NOMO-1 (cell line): ENCODE data around the gene KLF5.
A peak's percentile ranks its signal among the peaks of the same experiment; 100 is the strongest.

Source experiments
- DNase-seq, 2 experiments: peaks; one replicate each; lab custom pipeline; 2025; ENCODE audit not compliant: unreplicated experiment in 2 of 2; lab: John Stamatoyannopoulos, UW

The KLF5 gene

DNA sequence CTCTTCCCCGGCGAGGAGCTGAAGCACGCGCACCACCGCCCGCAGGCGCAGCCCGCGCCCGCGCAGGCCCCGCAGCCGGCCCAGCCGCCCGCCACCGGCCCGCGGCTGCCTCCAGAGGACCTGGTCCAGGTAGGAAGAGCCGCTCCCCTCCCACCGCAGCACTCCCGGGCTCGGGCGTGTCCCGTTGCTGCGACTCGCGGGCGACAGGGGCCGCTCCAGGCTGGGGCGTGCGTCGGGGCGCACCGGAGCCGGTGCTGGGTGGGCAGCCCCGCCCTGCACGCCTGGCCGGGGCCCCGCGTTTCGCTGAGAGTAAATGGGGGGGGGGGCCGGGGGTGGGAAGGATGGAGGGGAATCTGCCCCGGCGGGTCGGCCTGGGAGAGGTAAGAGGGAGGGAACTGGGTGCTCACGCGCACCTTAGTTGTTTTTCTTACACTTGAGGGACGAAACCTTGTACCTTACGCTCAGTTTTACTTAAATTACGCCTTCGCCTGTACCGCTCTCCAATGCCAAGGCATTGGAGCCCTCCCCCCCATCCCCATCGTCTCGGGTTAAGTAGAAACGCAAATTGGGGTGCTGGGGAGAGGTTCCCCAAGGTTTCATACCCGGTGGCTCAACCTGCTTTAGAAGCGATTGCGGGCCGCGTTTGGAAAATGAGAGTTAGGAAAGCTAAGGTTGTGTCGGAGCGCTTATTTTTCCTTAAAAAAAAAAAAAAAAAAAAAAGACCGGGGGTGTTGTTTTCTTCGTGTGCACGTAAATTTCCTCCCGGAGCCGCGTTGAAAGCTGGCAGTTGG is 850 bp downstream of the KLF5 start:
- peak in 1 of 2 experiments; percentile 13 for DNase-seq

DNA sequence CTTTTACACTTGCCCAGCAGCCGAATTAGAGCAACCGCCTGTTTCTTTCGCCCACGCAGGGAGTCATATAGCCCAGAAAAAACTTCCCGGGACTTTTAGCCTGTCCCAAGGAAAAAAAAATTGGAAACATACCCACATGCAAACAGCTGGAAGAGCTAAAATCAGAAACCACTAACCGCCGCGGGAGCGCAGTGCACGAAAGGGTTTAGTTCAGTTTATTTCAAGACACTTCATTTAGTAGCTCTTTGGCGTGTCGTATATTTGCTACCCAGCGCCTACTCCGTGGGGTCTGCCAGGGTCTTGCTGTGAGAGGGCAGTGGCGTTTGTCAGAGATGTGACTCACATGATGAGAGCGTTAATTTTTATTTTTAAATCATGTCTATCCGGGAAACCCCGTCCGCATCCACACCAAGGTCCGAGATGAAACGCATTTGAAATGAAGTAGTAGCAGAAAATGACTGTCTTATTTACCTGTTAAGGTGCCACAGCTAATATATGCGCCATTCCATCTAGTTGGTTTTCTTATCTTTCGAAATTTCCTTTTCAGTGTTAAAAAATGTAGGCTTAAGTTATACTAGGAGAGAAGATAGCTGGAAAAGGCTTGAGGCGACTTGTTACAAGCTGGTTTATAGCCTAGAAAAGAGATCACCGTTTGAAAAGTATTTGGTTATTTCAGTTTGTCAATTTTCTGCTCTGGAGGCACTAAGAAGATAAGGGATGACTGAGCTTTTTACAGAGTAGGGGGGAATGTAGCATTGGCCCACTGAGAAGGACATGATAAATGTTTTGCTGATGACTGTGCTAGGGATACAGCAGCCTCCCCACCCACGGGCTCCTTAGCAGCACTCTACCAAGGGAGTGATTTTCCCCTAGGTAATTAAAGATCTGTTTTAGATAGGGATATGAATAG is 1.7 kb downstream of the KLF5 start:
- DNase-seq: no peak

- no peak for DNase-seq
Observed at GRCh38 chr13:73061473-73061872, 2.7 kb downstream of the KLF5 start.

- no peak for DNase-seq
Observed at GRCh38 chr13:73061876-73062275, 3.1 kb downstream of the KLF5 start.

DNA sequence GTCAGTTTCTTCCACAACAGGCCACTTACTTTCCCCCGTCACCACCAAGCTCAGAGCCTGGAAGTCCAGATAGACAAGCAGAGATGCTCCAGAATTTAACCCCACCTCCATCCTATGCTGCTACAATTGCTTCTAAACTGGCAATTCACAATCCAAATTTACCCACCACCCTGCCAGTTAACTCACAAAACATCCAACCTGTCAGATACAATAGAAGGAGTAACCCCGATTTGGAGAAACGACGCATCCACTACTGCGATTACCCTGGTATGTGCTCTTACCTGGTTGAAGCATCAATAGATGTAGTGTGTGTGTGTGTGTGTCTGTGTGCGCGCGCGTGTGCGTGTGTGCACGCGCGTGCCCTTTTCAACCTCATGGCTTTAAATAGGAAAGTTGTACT is 3.7 kb downstream of the KLF5 start:
- DNase-seq: no peak

DNA sequence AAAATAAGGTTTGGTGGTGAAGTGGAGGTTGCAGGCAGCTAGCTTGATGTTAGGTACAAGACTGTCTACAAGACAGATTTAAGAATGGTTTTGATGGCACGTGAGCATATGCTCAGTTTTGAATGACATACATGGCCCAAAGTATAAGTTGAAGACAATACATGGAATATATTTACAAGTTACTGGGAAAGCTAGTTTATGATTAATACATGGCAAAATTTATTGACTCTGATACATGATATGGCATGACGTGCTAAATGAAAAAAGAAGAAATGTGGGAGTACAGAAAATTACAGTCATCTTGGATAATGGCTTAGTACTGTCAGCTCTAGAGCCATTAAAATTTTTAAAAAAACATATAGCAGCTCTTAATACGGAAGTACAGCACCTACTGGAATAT is 4.4 kb downstream of the KLF5 start:
- DNase-seq: no peak

DNA sequence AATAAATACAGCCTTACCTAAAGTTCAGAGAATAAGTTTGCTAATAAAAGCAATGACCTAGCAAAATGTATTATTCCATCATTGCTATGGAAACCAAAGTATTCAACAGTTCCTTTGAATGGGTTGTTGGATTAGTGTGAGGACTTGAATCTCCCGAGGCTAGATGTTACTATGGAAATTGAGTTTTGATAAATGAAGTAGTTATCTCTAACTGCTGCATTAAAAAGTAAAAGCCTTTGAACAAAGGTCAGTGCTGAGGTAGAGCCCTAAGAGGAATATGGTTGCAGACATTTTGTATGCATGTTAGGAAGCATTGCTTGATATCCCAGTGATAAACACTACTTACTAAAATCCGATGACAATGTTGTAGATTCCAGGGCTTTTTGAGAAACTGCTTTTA is 6.2 kb downstream of the KLF5 start:
- DNase-seq: no peak

DNA sequence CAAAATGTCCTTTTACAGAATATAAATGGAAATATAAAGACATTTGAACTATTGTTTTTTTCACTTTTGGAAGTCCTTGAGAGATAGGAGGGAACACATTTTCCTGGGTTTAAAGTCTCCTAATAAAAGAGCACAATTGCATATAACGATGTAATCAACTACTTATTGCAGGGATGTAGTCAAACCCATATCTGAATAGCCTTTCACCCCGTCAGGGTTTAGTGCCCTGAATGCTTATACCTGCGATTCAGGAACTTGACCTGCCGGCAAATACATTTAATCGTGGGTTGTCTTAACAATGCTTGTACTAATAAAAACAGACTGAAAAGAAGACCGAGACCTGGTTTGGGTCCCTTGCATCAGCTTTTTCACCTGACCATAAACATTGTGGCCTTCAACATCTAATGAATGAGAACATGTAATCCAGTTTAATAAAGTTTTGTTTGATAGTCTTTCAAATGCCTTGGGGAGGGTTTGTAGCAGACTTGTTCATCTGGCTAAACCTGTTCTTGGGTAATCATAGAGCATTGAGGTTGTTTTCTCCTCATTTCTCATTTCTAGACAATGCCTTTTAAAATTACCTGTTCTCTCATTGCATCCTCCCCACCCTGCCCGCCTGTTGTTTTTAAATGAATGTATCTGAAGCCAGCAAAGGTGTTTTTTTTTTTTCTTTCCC is 7.0 kb downstream of the KLF5 start:
- DNase-seq: no peak

DNA sequence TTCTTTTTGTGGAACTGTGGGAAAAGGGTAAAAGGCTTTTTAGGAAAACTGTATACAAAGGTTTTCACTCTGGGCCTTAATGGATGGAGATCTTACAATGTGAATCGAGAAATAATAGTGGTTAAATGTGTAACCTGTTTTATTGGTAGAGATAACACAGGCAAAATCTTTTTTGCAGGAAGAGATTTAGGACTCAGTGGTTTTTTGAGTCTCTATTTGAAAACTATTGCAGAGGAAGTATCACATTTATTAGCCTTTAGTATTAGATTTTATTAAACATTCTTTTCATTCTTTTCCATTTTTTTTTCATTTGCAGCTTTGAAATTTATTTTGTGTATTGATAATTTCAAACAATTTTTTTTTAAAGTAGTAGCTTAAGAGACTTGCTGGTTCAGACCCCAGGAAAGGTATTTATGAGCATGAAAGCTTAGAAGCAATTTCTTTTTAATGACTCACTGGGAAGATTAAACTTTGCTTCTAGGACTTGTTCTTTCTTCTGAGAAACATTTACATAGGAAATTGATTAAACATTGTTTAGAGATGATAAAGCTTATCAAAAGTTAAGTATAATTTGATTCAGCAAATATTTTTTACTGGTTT is 10.5 kb downstream of the KLF5 start:
- no peak for DNase-seq

DNA sequence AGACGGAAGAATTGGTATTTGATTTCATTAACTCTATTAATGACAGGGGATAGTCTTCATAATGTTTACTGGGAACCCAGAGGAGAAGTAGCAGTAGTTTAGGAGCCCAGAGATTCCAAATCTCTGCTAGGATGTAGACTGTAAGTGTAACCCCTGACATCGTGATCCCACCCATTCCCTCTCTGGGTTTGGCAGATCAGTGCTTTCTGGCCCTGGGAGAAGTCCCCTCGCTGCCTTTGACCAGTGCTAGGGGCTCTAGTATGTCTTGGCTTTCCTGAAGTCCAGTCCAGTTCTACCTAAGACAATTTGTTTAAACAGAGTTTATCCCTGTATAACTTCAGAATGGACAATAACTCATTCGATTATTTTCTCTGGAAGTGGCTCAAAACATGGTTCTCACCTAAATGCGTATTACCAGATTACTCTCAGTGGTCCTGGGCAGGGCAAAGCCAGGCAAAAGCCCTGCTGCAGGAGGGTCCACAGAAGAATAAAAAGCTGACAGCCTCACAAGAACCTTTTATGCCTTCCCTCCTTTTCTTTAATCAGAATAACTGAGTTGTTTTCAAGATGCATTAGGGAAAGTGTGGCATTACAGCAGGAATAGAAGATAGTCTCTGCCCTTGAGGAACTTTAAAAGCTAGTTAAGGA is 11.8 kb downstream of the KLF5 start:
- DNase-seq: no peak

DNA sequence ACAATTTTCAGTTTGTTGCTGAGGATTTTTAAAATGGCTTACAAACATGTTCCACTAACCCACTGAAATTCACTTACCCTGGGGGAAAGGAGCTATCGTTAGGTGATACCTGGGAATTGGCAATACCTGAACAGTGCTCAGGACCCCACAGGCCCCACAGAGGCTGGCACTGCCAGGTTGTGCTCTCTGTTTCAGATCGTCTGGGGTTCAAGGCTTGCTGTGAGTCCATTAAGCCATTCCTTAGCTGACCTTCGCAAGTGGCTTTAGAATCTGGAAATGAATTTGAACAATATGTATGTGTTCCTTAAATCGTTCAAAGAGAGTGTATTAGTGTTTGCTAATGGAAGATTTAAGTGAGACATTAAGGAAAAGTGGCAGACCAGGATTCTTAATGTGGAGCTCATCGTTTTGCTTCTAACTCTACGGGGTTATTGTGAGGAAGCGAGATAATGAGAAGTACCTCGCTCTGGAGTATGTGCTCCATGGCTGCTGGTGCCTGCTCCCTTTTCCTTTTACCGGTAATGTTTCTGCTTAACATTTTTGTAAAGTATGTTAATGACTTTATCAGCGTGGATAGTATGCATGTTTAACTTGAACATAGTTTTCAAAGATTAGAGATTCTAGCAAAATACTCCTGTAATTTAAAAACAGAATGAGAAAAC is 13.6 kb downstream of the KLF5 start:
- no peak for DNase-seq

GRCh38 chr13:73073050-73073449 is 14.2 kb downstream of the KLF5 start:
- no peak for DNase-seq

DNA sequence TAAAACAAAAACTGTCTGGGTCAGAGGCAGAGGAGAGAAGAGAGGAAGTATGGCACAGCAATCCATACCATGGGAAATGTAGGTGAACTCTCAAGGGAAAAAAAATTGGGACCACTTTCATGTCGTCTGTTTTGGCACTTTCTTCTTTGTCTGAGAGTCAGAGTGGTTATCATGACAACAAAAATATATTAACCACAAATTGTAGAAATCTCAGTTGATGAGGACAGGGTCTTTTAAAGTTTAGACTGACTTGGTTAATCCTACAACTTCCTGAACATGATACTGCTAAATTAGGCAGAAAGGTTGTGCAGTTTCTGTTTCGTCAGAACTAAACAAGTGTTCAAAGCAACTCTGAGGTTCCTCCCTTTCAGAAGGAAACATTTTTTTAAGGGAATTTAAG is 15.2 kb downstream of the KLF5 start:
- peak in 1 of 2 experiments; percentile 58 for DNase-seq

- DNase-seq: no peak
Observed at GRCh38 chr13:73074926-73075325, 16.1 kb downstream of the KLF5 start.

- no peak for DNase-seq
Observed at GRCh38 chr13:73075546-73075945, 16.7 kb downstream of the KLF5 start.

GRCh38 chr13:73075954-73076353 is 17.1 kb downstream of the KLF5 start:
- no peak for DNase-seq

- no peak for DNase-seq
Observed at GRCh38 chr13:73077865-73078264, 19.1 kb downstream of the KLF5 start.

DNA sequence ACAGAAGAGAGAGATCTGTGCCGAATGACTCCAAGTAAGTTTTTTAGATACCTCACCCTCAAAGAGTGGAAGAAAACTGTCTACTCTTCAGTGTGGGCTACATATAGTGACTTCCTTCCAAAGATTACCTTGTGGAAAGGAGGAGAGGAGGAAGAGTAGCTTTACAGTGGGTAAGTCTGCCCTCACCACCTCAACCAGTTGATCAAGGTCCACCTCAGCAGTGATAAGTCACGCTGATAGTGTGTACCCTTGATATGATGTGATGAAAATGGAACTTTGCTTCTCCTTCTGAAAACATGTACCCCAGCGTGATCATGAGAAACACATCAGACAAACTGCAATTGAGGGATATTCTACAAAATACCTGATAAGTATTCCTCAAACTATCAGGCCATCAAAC is 20.6 kb downstream of the KLF5 start:
- no peak for DNase-seq

- DNase-seq: no peak
Observed at GRCh38 chr13:73081256-73081915, 22.6 kb downstream of the KLF5 start.
